H1 (cell line): ENCODE results near the gene PGAP3. TPM values are rescaled to one million over a fixed set of nuclear protein-coding genes. Genes with fewer than 3 reads are reported as not detected.

Source experiments
- ASH2L ChIP-seq: fragments of 200-600, 300-600 bp; sonication (generic); IDR thresholded peaks from one replicate; pipeline ENCODE4 v1.7.1; 2017; ENCODE audit warnings: low read length
- BACH1 ChIP-seq: IDR thresholded peaks from 2 replicates; pipeline ENCODE4 v1.6.1; 2012; ENCODE audit warnings: low read length, improper control_type of control experiment
- BCL11A ChIP-seq, 2 experiments: IDR thresholded peaks; one replicate each; pipeline ENCODE4 v1.6.1; 2011; ENCODE audit warnings: low read depth in 2 of 2, low read length in 2 of 2, mild to moderate bottlenecking in 2 of 2
- CBX8 ChIP-seq: fragments of 300-800, 300-1000 bp; sonication (generic); IDR thresholded peaks from 2 replicates; pipeline ENCODE4 v1.7.1; 2016; ENCODE audit warnings: low read depth, low read length, borderline replicate concordance
- CHD2 ChIP-seq: IDR thresholded peaks from 2 replicates; pipeline ENCODE4 v1.6.1; 2012; ENCODE audit warnings: low read length, improper control_type of control experiment
- GABPA ChIP-seq: IDR thresholded peaks from 2 replicates; pipeline ENCODE4 v1.6.1; 2011; ENCODE audit warnings: mild to moderate bottlenecking, low read length, moderate library complexity, borderline replicate concordance; ENCODE audit not compliant: insufficient read depth
- GTF2F1 ChIP-seq: IDR thresholded peaks from 2 replicates; pipeline ENCODE4 v1.6.1; 2012; ENCODE audit warnings: low read depth, low read length, improper control_type of control experiment, borderline replicate concordance
- KDM5A ChIP-seq: fragments of 200-600 bp; IDR thresholded peaks from 2 replicates; pipeline ENCODE4 v1.7.1; 2012; ENCODE audit warnings: mild to moderate bottlenecking, low read length, inconsistent platforms, mixed read lengths
- MAFK ChIP-seq: IDR thresholded peaks from 2 replicates; pipeline ENCODE4 v1.6.1; 2012; ENCODE audit warnings: low read depth, mild to moderate bottlenecking, improper control_type of control experiment, low read length
- RNF2 ChIP-seq: fragments of 200-900, 300-1000 bp; sonication (generic); IDR thresholded peaks from 2 replicates; pipeline ENCODE4 v1.7.1; 2016; ENCODE audit warnings: borderline replicate concordance, low read depth, mild to moderate bottlenecking, antibody characterized with exemption, low read length; ENCODE audit not compliant: poor library complexity, severe bottlenecking; ENCODE audit errors: missing control alignments
- SIX5 ChIP-seq: IDR thresholded peaks from 2 replicates; pipeline ENCODE4 v1.6.1; 2011; ENCODE audit warnings: mild to moderate bottlenecking, low read depth, low read length
- USF2 ChIP-seq: IDR thresholded peaks from 2 replicates; pipeline ENCODE4 v1.6.1; 2011; ENCODE audit warnings: low read length, improper control_type of control experiment
- ZNF274 ChIP-seq: IDR thresholded peaks from 2 replicates; pipeline ENCODE4 v1.7.0; 2012; ENCODE audit warnings: low read length, borderline replicate concordance; ENCODE audit errors: extremely low read depth
- polyA plus RNA-seq, 7 experiments: library from polyadenylated mRNA; depleted of rRNA in 3 of 7; stranded (reverse) in 5 of 7; unstranded in 2 of 7; fragments of >200 nt in 5 of 7; fragments of 200-250 nt in 2 of 7; gene quantifications; 1 replicate in 5 of 7; 2 replicates in 1 of 7; 4 replicates in 1 of 7; pipeline versions ENCODE4 v1.2.1 to v1.2.3, GENCODE V29; 2011 to 2013; ENCODE audit warnings: missing spikeins in 2 of 7, mixed read lengths in 2 of 7
- total RNA-seq: library from RNA; stranded (reverse); fragmentation: NEBNext Ultra II Directional; extraction: Animal tissue kit (Norgen Biotek cat#: 25700); gene quantifications from 2 replicates; pipeline ENCODE4 v1.2.1, GENCODE V29; 2021

PGAP3 gene
- total and polyA plus RNA-seq, 2 of the 8 experiments (the other 6 are each of a cell fraction or from before 2014, with no cell fraction given) = 21.0 to 30.7 TPM

- TF ChIP-seq USF2 = no peak
- no peak for TF ChIP-seq CBX8
- TF ChIP-seq ZNF274 = no peak
- TF ChIP-seq MAFK = no peak
- no peak for TF ChIP-seq BCL11A (IDR thresholded peaks at IDR 0.05; ENCODE audit: low read depth in 2 of 2, low read length in 2 of 2)
- peak; percentile 16; the same call in 1 of the 2 replicates for TF ChIP-seq GABPA
- TF ChIP-seq KDM5A = no peak
- TF ChIP-seq GTF2F1 = no peak
- no peak for TF ChIP-seq RNF2
- no peak for TF ChIP-seq CHD2
- peak; percentile 11 for TF ChIP-seq ASH2L
- TF ChIP-seq BACH1 = no peak
- TF ChIP-seq SIX5 = no peak
Observed at GRCh38 chr17:39631403-39631802, 56.5 kb downstream of the PGAP3 start (continued).
